Suprapubic skin (tissue), 4 donors: ENCODE results near the gene DAAM2.

Experiments used
- EP300 ChIP-seq: sonication (generic); formaldehyde crosslinking; IDR thresholded peaks from one replicate; pipeline ENCODE4 v1.6.1; 2017; ENCODE audit warnings: antibody characterized with exemption
- POLR2A ChIP-seq, 2 donors: fragments of 450-650 bp; IDR thresholded peaks; one replicate each; pipeline ENCODE4 v1.6.1; 2017; ENCODE audit warnings: antibody characterized with exemption in 2 of 2, mild to moderate bottlenecking in 2 of 2, moderate library complexity in 2 of 2
- POLR2AphosphoS5 ChIP-seq, 3 donors: sonication (generic); formaldehyde crosslinking; IDR thresholded peaks; one replicate each; pipeline ENCODE4 v1.6.1; 2017; ENCODE audit warnings: antibody characterized with exemption in 3 of 3
- TF ChIP-seq, protein P1 (sequence below), 2 donors: fragments of 200-600 bp in 1 of 2; fragments of 450-650 bp in 1 of 2; sonication (generic) in 1 of 2; IDR thresholded peaks; one replicate each; pipeline ENCODE4 v1.5.1; 2016 to 2019; ENCODE audit warnings: antibody characterized with exemption in 2 of 2, mild to moderate bottlenecking in 1 of 2, moderate library complexity in 1 of 2

DNA sequence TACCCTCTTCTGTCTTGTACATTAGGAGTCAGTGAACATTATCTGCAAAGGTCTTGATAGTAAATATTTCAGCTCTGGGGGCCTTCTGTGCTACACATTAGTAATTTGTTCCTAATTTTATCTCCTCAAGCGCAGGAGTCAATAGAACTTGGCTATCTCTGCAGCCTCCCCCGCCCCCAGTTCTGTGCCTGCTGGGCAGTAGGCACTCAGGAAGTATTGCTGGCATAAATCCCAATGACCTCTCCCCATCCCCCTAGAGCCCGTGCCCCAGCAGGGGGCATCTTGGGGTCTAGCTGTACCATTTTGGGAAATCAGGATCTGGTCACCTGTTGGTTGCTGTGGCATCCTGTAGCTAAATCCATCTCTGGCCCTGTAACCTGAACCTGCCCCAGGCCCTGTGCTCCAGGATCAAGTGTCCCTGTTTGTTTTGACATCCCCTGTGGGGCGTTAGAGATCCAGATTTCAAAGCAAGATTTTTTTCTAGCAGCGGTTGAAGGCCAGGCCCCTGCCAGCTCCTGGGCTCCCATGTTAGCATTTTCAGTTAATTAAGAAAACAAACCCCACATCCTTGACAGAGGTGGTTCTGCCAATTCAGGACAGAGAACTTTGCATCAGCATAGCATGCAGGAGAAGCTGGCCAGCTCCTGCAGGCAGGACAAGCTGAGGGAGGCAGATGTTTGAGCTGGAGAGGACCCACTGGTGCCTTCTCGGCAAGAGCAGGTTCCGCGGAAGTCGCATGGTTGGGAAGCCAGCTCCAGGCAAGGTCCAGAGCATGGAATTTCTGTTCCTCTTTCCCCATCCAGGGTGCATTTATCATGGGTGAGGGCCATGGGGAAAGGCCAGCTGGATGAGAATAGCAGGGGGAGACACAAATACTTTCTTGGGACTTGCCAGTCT, 32.1 kb downstream of the DAAM2 start:
- TF ChIP-seq, protein P1, sequence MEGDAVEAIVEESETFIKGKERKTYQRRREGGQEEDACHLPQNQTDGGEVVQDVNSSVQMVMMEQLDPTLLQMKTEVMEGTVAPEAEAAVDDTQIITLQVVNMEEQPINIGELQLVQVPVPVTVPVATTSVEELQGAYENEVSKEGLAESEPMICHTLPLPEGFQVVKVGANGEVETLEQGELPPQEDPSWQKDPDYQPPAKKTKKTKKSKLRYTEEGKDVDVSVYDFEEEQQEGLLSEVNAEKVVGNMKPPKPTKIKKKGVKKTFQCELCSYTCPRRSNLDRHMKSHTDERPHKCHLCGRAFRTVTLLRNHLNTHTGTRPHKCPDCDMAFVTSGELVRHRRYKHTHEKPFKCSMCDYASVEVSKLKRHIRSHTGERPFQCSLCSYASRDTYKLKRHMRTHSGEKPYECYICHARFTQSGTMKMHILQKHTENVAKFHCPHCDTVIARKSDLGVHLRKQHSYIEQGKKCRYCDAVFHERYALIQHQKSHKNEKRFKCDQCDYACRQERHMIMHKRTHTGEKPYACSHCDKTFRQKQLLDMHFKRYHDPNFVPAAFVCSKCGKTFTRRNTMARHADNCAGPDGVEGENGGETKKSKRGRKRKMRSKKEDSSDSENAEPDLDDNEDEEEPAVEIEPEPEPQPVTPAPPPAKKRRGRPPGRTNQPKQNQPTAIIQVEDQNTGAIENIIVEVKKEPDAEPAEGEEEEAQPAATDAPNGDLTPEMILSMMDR (IDR thresholded peaks at IDR 0.05) = no peak
- TF ChIP-seq POLR2A (IDR thresholded peaks at IDR 0.05) (no peak), POLR2AphosphoS5 (IDR thresholded peaks at IDR 0.05) (no peak), EP300 (no peak)
